Tibial nerve (tissue), 4 donors: ENCODE results near the gene CSDE1. TPM values are rescaled to one million over a fixed set of nuclear protein-coding genes. Genes with fewer than 3 reads are reported as not detected.

ENCODE experiments used
- DNase-seq, 2 donors: peaks; one replicate each; pipeline ENCODE4 v3.0.0-alpha.2; 2019; ENCODE audit warnings: low spot score in 2 of 2
- H3K27ac ChIP-seq, 4 donors: fragments of 200-600 bp; sonication (generic) in 3 of 4; one replicate each; pipeline ENCODE4 v1.5.1; 2017 to 2019; ENCODE audit warnings: mild to moderate bottlenecking in 1 of 4
- H3K27me3 ChIP-seq, 2 donors: fragments of 200-600 bp; sonication (generic) in 1 of 2; one replicate each; pipeline versions ENCODE4 v1.5.1 to v1.6.0; 2017 to 2019
- H3K36me3 ChIP-seq, 3 donors: fragments of 200-600 bp; sonication (generic); one replicate each; pipeline ENCODE4 v1.5.1; 2018 to 2019
- H3K4me1 ChIP-seq, 4 donors: fragments of 200-600 bp; sonication (generic) in 3 of 4; one replicate each; pipeline ENCODE4 v1.5.1; 2017 to 2019
- H3K4me3 ChIP-seq, 4 donors: fragments of 200-600 bp; sonication (generic) in 3 of 4; one replicate each; pipeline ENCODE4 v1.5.1; 2017 to 2019; ENCODE audit warnings: mild to moderate bottlenecking in 1 of 4, moderate library complexity in 1 of 4
- H3K9me3 ChIP-seq, 4 donors: fragments of 200-600 bp; sonication (generic) in 3 of 4; one replicate each; pipeline ENCODE4 v1.5.1; 2017 to 2019
- EP300 ChIP-seq, 2 donors: sonication (generic); formaldehyde crosslinking; IDR thresholded peaks; one replicate each; pipeline ENCODE4 v1.6.1; 2017; ENCODE audit warnings: antibody characterized with exemption in 2 of 2, mild to moderate bottlenecking in 1 of 2
- POLR2A ChIP-seq, 2 donors: fragments of 450-650 bp; IDR thresholded peaks; one replicate each; pipeline ENCODE4 v1.6.1; 2017; ENCODE audit warnings: antibody characterized with exemption in 2 of 2, mild to moderate bottlenecking in 2 of 2, moderate library complexity in 2 of 2
- WGBS, 2 donors: methylation state at CpG; one replicate each; pipeline ENCODE4 v1.1.5; 2018; 5-methylcytosine and 5-hydroxymethylcytosine counted together
- total RNA-seq, 4 donors: library from RNA; depleted of rRNA; stranded (reverse); fragments of >200 nt; gene quantifications; one replicate each; pipeline ENCODE4 v1.1.0, GENCODE V29; 2016
- TF ChIP-seq, protein P1 (sequence below), 5 experiments: fragments of 200-600 bp in 3 of 5; fragments of 450-650 bp in 2 of 5; sonication (generic) in 3 of 5; IDR thresholded peaks; one replicate each; pipeline ENCODE4 v1.5.1; 2016 to 2019; ENCODE audit warnings: antibody characterized with exemption in 5 of 5, mild to moderate bottlenecking in 3 of 5, moderate library complexity in 2 of 5

The CSDE1 gene
- total RNA-seq, 4 donors from 2014 or later, result 528 to 1,344 (median 763) TPM

DNA sequence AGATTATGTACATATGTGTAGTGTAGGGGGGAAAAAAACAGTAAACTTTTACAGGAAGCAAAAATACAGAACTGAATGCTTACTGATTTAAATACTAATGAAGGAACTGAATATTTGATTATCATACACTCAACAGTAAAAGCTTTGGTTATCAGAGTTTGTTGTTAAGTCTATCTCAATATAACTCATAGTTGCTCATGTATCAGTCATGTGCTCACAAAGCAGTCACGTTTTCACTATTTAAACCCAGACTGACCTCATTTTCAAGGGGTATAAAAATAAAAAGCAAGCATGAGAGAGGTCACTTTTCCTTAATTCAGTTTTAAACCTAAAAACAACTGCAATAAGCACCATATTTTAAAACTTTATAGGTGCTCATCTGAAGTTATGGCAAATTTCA is 34.3 kb downstream of the CSDE1 start:
- no peaks in the 10 kb centered on the region for H3K4me1 ChIP-seq
- 0 to 28% methylated on average over 1 of the region's 1 CpG for WGBS, 2 donors
- TF ChIP-seq, protein P1, sequence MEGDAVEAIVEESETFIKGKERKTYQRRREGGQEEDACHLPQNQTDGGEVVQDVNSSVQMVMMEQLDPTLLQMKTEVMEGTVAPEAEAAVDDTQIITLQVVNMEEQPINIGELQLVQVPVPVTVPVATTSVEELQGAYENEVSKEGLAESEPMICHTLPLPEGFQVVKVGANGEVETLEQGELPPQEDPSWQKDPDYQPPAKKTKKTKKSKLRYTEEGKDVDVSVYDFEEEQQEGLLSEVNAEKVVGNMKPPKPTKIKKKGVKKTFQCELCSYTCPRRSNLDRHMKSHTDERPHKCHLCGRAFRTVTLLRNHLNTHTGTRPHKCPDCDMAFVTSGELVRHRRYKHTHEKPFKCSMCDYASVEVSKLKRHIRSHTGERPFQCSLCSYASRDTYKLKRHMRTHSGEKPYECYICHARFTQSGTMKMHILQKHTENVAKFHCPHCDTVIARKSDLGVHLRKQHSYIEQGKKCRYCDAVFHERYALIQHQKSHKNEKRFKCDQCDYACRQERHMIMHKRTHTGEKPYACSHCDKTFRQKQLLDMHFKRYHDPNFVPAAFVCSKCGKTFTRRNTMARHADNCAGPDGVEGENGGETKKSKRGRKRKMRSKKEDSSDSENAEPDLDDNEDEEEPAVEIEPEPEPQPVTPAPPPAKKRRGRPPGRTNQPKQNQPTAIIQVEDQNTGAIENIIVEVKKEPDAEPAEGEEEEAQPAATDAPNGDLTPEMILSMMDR (IDR thresholded peaks at IDR 0.05), result no peak
- TF ChIP-seq EP300 (IDR thresholded peaks at IDR 0.05) (no peak), POLR2A (IDR thresholded peaks at IDR 0.05) (no peak)
- no peak for DNase-seq
- H3K9me3 ChIP-seq, result no peaks in the 10 kb centered on the region
- H3K36me3 ChIP-seq, result peaks cover 3 to 95% (median 38%) of the 10 kb centered on the region in 3 donors
- no peak overlapping the region for H3K27ac ChIP-seq
- H3K27me3 ChIP-seq, result no peaks in the 10 kb centered on the region
- H3K4me3 ChIP-seq, result no peak overlapping the region

DNA sequence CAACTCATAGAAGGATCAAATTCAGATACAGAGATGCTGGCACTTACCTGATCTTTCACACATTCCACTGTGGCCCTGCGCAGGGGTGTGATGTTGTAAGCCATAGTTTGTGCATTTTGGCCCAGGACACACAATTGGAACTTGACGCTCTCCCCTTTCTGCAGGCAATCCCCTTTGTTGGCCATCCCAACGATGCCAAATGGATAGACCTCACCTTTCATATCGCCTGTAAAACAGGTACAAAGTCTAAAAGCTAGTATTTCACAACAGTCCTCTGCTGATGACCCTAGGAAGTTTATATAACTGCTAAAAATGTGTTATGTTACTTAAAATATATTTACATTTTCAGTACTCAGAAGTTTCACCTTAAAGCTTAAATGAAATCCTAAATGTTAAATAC is 37.3 kb downstream of the CSDE1 start:
- H3K36me3 ChIP-seq, result peaks cover 3 to 81% (median 34%) of the 10 kb centered on the region in 3 donors

GRCh38 chr1:114719424-114719787 is 38.4 kb downstream of the CSDE1 start:
- TF ChIP-seq EP300 (IDR thresholded peaks at IDR 0.05), result no peak
- TF ChIP-seq, protein P1 (IDR thresholded peaks at IDR 0.05), result no peak
- no peak for TF ChIP-seq POLR2A (IDR thresholded peaks at IDR 0.05)
- WGBS, 2 donors, result 88 to 90% methylated on average over 3 of the region's 3 CpGs
- Histone ChIP-seq H3K4me3 (no peak overlapping the region), H3K36me3 (peaks cover 3 to 70% (median 25%) of the 10 kb centered on the region in 3 donors), H3K9me3 (no peaks in the 10 kb centered on the region), H3K27ac (no peak overlapping the region), H3K27me3 (no peaks in the 10 kb centered on the region), H3K4me1 (peaks cover 0 to 22% (median 14%) of the 10 kb centered on the region in 4 donors)
- no peak for DNase-seq

More for the DNA sequence above, 37.3 kb downstream of the CSDE1 start:
- no peak overlapping the region for H3K27ac ChIP-seq
- no peak overlapping the region for H3K4me3 ChIP-seq
- H3K4me1 ChIP-seq, result peaks cover 0 to 13% (median 8%) of the 10 kb centered on the region in 4 donors
- TF ChIP-seq POLR2A (IDR thresholded peaks at IDR 0.05) (no peak), EP300 (IDR thresholded peaks at IDR 0.05) (no peak)
- TF ChIP-seq, protein P1 (IDR thresholded peaks at IDR 0.05), result no peak
- H3K27me3 ChIP-seq, result no peaks in the 10 kb centered on the region
- H3K9me3 ChIP-seq, result no peaks in the 10 kb centered on the region
- DNase-seq, result no peak
- whole genome bisulfite sequencing, 2 donors, result 90 to 94% methylated on average over 4 of the region's 4 CpGs

- H3K4me1 ChIP-seq, result peaks cover 0 to 28% (median 14%) of the 10 kb centered on the region in 4 donors
- peaks cover 3 to 66% (median 25%) of the 10 kb centered on the region in 3 donors for H3K36me3 ChIP-seq
- no peaks in the 10 kb centered on the region for H3K27me3 ChIP-seq
- TF ChIP-seq, protein P1 (IDR thresholded peaks at IDR 0.05), result no peak
- no peak for TF ChIP-seq EP300 (IDR thresholded peaks at IDR 0.05)
- TF ChIP-seq POLR2A (IDR thresholded peaks at IDR 0.05), result no peak
- H3K9me3 ChIP-seq, result no peaks in the 10 kb centered on the region
- DNase-seq, result no peak
- H3K4me3 ChIP-seq, result no peak overlapping the region
- no peak overlapping the region for H3K27ac ChIP-seq
- 89 to 94% methylated on average over 11 of the region's 11 CpGs for WGBS, 2 donors
Observed at GRCh38 chr1:114718661-114719423, 38.9 kb downstream of the CSDE1 start.
